Measurements from ENCODE around the gene KCNQ2. TPM values are rescaled to one million over a fixed set of nuclear protein-coding genes. Genes with fewer than 3 reads are reported as not detected.

KCNQ2 gene
- total and polyA plus RNA-seq, 8 donors, result 0.03 to 2.2 (median 0.25) TPM; not detected in 5

- Histone ChIP-seq H3K27me3 (peaks cover 0 to 63% (median 18%) of the 10 kb centered on the region in 3 donors), H3K4me1 (peaks cover 0 to 10% (median 4%) of the 10 kb centered on the region in 4 donors), H3K4me3 (no peak overlapping the region), H3K36me3 (no peaks in the 10 kb centered on the region), H3K9me3 (peaks cover 0 to 24% (median 14%) of the 10 kb centered on the region in 4 donors), H3K27ac (no peak overlapping the region)
- TF ChIP-seq POLR2AphosphoS5 (IDR thresholded peaks at IDR 0.05) (no peak), EP300 (IDR thresholded peaks at IDR 0.05) (no peak), CTCF (IDR thresholded peaks at IDR 0.05) (no peak), POLR2A (IDR thresholded peaks at IDR 0.05) (no peak)
- 82 to 89% (median 86%) methylated on average over 16 to 17 of the region's 17 CpGs for WGBS, 5 donors
- no peak for DNase-seq
- intact Hi-C loops (cut with DNase I; ENCODE audit: low total_unique reads), result no loop called here
These were observed 79.7 kb downstream of the KCNQ2 start for GRCh38 chr20:63392465-63393365.

- TF ChIP-seq POLR2A (IDR thresholded peaks at IDR 0.05) (no peak), EP300 (IDR thresholded peaks at IDR 0.05) (no peak), CTCF (IDR thresholded peaks at IDR 0.05) (no peak), POLR2AphosphoS5 (IDR thresholded peaks at IDR 0.05) (no peak)
- Histone ChIP-seq H3K27ac (no peak overlapping the region), H3K36me3 (no peaks in the 10 kb centered on the region), H3K4me3 (no peak overlapping the region), H3K9me3 (peaks cover 6 to 44% (median 31%) of the 10 kb centered on the region in 4 donors), H3K27me3 (peaks cover 0 to 34% (median 15%) of the 10 kb centered on the region in 3 donors), H3K4me1 (no peaks in the 10 kb centered on the region)
- intact Hi-C loops (cut with DNase I; ENCODE audit: low total_unique reads), result no loop called here
- no peak for DNase-seq
- WGBS, 5 donors, result 76 to 96% (median 88%) methylated on average over 18 of the region's 18 CpGs
These were observed 84.5 kb downstream of the KCNQ2 start for GRCh38 chr20:63387917-63388316.

- no peak for DNase-seq
- Histone ChIP-seq H3K36me3 (no peaks in the 10 kb centered on the region), H3K9me3 (peaks cover 6 to 44% (median 31%) of the 10 kb centered on the region in 4 donors), H3K27me3 (peaks cover 2 to 34% (median 20%) of the 10 kb centered on the region in 3 donors), H3K27ac (no peak overlapping the region), H3K4me3 (no peak overlapping the region), H3K4me1 (no peaks in the 10 kb centered on the region)
- WGBS, 5 donors, result 81 to 96% (median 94%) methylated on average over 13 of the region's 13 CpGs
- TF ChIP-seq POLR2AphosphoS5 (IDR thresholded peaks at IDR 0.05) (no peak), EP300 (IDR thresholded peaks at IDR 0.05) (no peak), POLR2A (IDR thresholded peaks at IDR 0.05) (no peak), CTCF (IDR thresholded peaks at IDR 0.05) (no peak)
- intact Hi-C loops (cut with DNase I; ENCODE audit: low total_unique reads), result no loop called here
These were observed 85.1 kb downstream of the KCNQ2 start for GRCh38 chr20:63387393-63387792.

GRCh38 chr20:63386491-63386890 is 86.0 kb downstream of the KCNQ2 start:
- TF ChIP-seq POLR2A (IDR thresholded peaks at IDR 0.05), result no peak
- TF ChIP-seq CTCF (IDR thresholded peaks at IDR 0.05), result no peak
- TF ChIP-seq POLR2AphosphoS5 (IDR thresholded peaks at IDR 0.05), result no peak
- TF ChIP-seq EP300 (IDR thresholded peaks at IDR 0.05), result no peak
- 86 to 94% (median 92%) methylated on average over 18 of the region's 18 CpGs for WGBS, 5 donors
- Histone ChIP-seq H3K27me3 (peaks cover 4 to 34% (median 21%) of the 10 kb centered on the region in 3 donors), H3K4me1 (peaks cover 0 to 5% (median 0%) of the 10 kb centered on the region in 4 donors), H3K36me3 (no peaks in the 10 kb centered on the region), H3K9me3 (peaks cover 6 to 39% (median 28%) of the 10 kb centered on the region in 4 donors), H3K4me3 (no peak overlapping the region), H3K27ac (no peak overlapping the region)
- intact Hi-C loops (cut with DNase I; ENCODE audit: low total_unique reads), result no loop called here
- DNase-seq, result no peak

Measured in stomach (tissue), 9 donors.